Limb (tissue), 2 donors: ENCODE data around the gene NPAS2.
A peak's percentile ranks its signal among the peaks of the same experiment; 100 is the strongest.

Experiments used
- DNase-seq, 2 donors: peaks; one replicate each; pipeline ENCODE4 v3.0.0-alpha.2; 2016; ENCODE audit errors: extremely low spot score in 2 of 2

The NPAS2 gene

DNA sequence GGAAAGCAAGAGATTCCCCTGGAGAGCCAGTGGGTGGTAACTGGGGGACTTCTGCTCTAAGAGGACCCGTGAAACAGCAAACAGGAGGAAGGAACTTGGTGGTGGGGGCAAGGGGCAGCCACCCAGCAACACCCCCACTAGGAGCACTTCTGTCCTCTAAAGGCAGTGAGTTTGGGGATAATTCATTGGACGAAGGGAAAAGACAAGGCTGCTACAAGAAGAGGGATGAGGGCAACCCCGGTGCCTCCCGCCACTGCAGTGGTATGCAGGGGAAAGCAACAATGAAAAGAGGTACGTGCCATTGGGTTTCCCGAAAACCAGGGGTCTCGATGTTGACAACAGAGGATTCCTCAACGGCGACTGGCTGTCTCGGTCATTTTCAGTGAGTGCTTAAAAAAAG, 191.2 kb downstream of the NPAS2 start:
- DNase-seq = no peak

GRCh38 chr2:101012054-101012705, 192.2 kb downstream of the NPAS2 start:
- DNase-seq = no peak

GRCh38 chr2:101012706-101013181, 192.8 kb downstream of the NPAS2 start:
- peak; percentile 50 to 69 for DNase-seq

DNA sequence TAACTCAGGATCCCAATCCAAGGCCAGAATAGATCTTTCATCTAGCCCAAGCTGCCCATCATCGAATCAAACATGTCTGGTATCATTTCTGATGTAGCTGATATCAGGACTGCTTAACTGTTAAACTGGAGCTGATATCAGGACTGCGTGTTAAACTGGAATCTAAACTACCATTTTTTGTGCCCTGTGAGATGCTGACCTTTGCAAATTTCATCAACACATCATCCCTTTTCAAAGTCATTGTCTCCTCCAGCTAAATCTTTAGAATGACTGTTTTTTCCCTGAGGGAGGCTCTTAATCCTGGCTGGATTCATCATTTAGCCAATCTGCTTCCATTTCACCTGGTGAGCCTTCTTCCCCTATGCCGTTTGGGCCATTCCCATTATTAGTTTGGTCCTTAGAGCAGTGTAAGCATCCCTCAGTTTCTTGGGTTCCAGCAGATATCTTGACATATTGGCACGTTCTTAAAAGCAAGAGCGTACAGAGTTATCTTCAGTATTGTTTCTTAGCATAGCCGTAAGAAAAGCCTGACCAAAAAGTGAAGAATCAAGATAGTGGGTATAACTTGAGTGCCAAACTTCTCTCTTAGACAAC, 194.4 kb downstream of the NPAS2 start:
- DNase-seq = no peak

DNA sequence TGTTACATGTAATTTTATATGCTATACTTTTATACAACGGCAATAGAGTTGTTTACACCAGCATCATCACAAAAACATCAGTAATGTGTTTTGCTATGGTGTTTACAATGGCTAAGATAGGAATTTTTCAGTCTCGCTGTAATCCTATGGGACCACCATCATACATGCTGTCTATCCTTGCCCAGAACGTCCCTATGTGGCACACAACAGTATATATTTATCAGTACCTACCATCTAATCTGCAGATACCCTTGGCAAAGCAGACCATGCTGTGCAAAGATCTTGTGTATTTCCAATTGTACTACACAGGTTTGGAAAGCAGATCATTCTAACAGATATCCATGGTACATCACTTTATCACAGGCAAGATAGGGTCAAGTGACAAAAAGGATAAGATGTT, 197.4 kb downstream of the NPAS2 start:
- DNase-seq = no peak

GRCh38 chr2:101018934-101019333, 199.0 kb downstream of the NPAS2 start:
- DNase-seq = no peak

DNA sequence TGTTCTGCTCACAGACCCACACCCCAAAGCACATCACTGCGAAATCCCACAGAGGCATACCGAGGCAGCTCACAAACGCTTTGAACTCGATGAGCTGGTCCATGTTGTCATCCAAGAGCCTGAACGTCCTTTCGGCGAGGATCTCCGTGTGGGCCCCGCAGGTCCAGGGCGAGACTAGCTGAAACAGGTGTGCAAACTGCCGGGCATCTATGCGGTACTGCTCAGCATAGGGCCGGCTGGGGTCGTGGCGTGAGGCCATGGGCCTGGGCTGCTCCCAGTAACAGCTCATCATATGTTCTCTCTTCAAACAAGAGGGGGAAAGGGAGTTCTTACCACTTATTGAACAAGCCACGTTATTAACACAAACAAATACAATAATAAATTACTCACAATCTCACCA, 202.3 kb downstream of the NPAS2 start:
- DNase-seq = no peak

GRCh38 chr2:101023327-101024107, 203.6 kb downstream of the NPAS2 start:
- no peak for DNase-seq

GRCh38 chr2:101025561-101025960, 205.6 kb downstream of the NPAS2 start:
- DNase-seq = no peak

GRCh38 chr2:101026253-101026701, 206.3 kb downstream of the NPAS2 start:
- DNase-seq = no peak

- no peak for DNase-seq
Observed at GRCh38 chr2:101026923-101027469, 207.1 kb downstream of the NPAS2 start.

- no peak for DNase-seq
Observed at GRCh38 chr2:101027852-101028251, 207.9 kb downstream of the NPAS2 start.

DNA sequence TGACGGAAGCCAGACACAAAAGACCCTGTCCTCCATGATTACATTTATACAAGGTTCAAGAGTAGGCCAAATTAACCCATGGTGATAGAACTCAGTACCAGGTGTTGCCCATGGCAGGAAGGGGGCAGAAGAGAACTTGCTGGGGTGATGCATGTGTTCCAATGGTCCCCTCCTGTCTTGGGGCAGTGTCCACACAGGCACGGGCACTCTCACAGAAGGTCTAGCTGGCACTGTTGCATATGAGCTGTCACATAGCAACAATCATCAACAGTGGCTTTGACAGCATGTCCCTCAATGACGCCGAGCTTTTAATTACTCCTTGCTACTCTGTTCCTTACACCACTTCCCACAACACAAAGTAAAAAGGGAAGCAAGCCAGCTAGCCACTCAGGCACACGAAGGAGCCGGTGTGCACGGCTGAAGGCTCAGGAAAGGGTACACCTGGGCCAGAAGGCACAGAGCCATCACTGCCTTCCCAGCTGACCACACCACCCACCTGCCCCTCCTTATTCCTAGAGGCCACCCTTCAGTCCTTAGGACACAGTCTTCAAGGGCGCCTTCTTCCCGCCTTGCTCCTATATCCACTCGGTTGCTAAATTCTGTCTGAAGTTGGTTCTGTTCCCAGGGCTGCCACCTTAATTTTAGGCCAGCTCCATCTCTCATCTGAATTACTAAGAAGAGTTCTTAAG, 211.1 kb downstream of the NPAS2 start:
- no peak for DNase-seq

GRCh38 chr2:101032084-101032776, 212.3 kb downstream of the NPAS2 start:
- DNase-seq = no peak

- DNase-seq = peak in 1 of 2 donors; percentile 23
Observed at GRCh38 chr2:101036562-101036961, 216.6 kb downstream of the NPAS2 start.

GRCh38 chr2:101037161-101037755, 217.3 kb downstream of the NPAS2 start:
- no peak for DNase-seq

DNA sequence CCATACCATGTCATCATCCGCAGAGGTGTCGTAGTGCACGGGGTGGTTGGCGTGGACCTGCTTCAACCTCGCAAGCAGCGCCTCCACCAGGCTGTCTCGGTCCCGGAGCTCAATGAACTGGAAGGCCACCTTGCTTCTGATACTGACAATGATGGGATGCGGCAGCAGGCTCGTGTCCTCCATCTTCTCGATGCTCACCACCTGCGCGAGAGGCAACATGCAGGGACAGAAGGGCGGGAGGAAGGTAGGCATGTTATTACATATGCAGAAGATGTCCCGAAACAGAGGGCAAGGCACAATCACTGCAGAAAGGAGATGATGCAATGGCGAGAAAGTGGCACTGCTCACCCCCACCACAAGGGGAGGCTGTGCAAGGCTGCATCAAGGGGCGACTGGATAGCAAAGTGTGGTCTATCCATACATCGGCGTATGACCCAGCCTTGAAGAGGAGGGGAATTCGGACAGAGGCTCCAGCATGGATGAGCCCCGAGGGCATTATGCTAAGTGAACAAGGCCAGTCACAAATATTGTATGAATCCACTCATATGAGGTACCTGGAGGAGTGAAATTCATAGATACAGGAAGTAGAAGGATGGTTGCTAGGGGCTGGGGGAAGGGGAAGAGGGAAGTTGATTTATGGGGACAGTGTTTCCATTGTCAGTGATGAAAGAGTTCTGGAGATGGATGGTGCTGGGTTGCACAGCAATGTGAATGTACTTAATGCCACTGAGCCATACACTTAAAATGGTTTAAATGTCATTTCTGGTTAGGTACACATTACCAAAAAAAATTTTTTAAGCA, 218.7 kb downstream of the NPAS2 start:
- DNase-seq = no peak

- DNase-seq = no peak
Observed at GRCh38 chr2:101040072-101040471, 220.1 kb downstream of the NPAS2 start.

DNA sequence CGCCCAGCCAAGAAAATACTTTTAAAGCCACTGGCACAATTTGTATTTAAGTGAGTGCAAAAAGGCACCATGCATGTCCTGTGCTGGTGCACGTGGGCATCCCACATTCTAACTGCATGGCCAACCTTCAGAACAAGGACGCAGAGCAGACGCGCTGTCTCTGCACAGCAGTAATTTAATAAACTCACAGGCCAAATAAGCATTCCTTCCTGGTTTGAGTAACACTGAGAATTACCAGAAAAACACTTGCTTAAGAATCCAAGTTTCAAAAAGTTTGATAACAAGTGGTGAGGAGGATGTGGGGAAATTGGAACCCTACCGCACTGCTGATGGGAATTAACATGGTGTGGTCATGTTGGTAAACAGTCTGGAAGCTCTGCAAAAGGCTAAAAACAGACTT, 220.8 kb downstream of the NPAS2 start:
- no peak for DNase-seq

DNA sequence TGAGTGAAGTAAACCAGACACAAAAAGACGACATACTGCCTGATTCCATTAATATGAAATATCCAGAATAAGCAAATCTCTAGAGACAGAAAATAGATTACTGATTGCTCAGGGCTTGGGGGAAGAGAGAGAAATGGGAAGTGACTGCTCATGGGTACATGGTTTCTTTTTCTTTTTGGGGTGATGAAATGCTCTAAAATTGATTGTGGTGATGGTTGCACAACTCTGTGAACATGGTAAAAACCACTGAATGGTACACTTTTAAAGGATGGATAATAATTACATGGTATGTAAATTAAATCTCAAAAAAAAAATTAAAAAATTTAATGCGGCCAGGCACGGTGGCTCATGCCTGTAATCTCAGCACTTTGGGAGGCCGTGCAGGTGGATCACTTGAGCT, 221.5 kb downstream of the NPAS2 start:
- no peak for DNase-seq
